ENCODE measurements around the gene ARMH4.

ARMH4 gene

DNA sequence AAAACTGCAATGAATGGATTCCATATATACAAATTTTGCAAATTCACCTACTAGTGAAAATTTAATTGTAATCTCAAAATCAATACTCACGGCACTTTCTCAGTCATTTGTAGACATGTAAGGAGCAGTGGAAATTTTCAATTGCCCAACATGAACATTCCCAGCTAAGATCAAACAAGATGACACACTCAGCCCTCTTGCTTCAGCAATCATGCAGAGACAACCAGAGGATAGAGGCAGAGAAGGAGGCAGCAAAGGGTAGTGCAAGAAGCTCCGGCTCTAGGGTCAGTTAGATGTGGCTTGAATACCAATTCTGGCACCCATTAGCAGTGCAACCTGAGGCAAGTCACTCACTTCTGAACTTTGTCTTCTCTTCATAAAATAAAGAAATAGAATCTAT is 194.6 kb downstream of the ARMH4 start:
- DNase-seq = no peak
